HG03571 (cell line): ENCODE results near the gene CD300LG.
"Not testable (repeated sequence)": the region's sequence is repeated elsewhere in the genome, so short reads cannot be mapped to it uniquely, and the experiment has no call there.

Experiments
- ATAC-seq: cut with Tn5 transposase; IDR thresholded peaks from one replicate; pipeline ENCODE4 v1.9.1; 2021; ENCODE audit not compliant: unreplicated experiment

CD300LG gene

GRCh38 chr17:43877451-43878155 is 30.6 kb downstream of the CD300LG start:
- no peak for ATAC-seq

- no peak for ATAC-seq
These were observed 31.5 kb downstream of the CD300LG start for GRCh38 chr17:43878260-43879175.

- no peak for ATAC-seq
These were observed 32.9 kb downstream of the CD300LG start for GRCh38 chr17:43879723-43880419.

GRCh38 chr17:43880420-43880991 is 33.5 kb downstream of the CD300LG start:
- no peak for ATAC-seq

- ATAC-seq = no peak
These were observed 34.2 kb downstream of the CD300LG start for GRCh38 chr17:43881181-43881580.

- no peak for ATAC-seq
These were observed 35.0 kb downstream of the CD300LG start for GRCh38 chr17:43881758-43882505.

- no peak for ATAC-seq
These were observed 35.9 kb downstream of the CD300LG start for GRCh38 chr17:43882761-43883415.

GRCh38 chr17:43888548-43888947 is 41.6 kb downstream of the CD300LG start:
- no peak for ATAC-seq

- ATAC-seq = no peak
These were observed 43.3 kb downstream of the CD300LG start for GRCh38 chr17:43890240-43890639.

- no peak for ATAC-seq
These were observed 45.1 kb downstream of the CD300LG start for GRCh38 chr17:43891851-43892646.

- ATAC-seq = no peak
These were observed 45.6 kb downstream of the CD300LG start for GRCh38 chr17:43892647-43892952.

- not testable (repeated sequence) for ATAC-seq
These were observed 47.5 kb downstream of the CD300LG start for GRCh38 chr17:43894494-43894893.

- ATAC-seq = no peak
These were observed 50.9 kb downstream of the CD300LG start for GRCh38 chr17:43897831-43898230.

- ATAC-seq = no peak
These were observed 51.5 kb downstream of the CD300LG start for GRCh38 chr17:43898446-43898845.

- no peak for ATAC-seq
These were observed 53.3 kb downstream of the CD300LG start for GRCh38 chr17:43900183-43900857.

GRCh38 chr17:43900858-43901754 is 54.1 kb downstream of the CD300LG start:
- no peak for ATAC-seq

- no peak for ATAC-seq
These were observed 55.0 kb downstream of the CD300LG start for GRCh38 chr17:43901861-43902589.
